Activated B cell treated with CpG ODN at 0.5 μM for 24 hours (primary cell): Measurements from ENCODE around the gene SETD1A. TPM values are rescaled to one million over a fixed set of nuclear protein-coding genes. Genes with fewer than 3 reads are reported as not detected.

Source experiments
- ATAC-seq: fragments of 200-7000 bp; cut with Tn5 transposase; one replicate; pipeline ENCODE4 v1.10.0; 2021; ENCODE audit warnings: low read depth, mild to moderate bottlenecking, moderate library complexity
- CTCF ChIA-PET: fragments of 350-600 bp; sonication (Branson Sonifier 250); formaldehyde crosslinking; loops from one replicate; lab custom pipeline; 2021; ENCODE audit warnings: antibody characterized with exemption; lab: Charles Lee
- POLR2A ChIA-PET: fragments of 350-600 bp; sonication (Branson Sonifier 250); formaldehyde crosslinking; loops from one replicate; lab custom pipeline; 2021; ENCODE audit warnings: antibody characterized with exemption; lab: Charles Lee
- DNase-seq: peaks from one replicate; pipeline ENCODE4 v3.0.0; 2022
- H3K27ac Mint-ChIP-seq: one replicate; pipeline ENCODE4 v1.8.0; 2020; ENCODE audit warnings: mixed read lengths
- H3K27me3 Mint-ChIP-seq: one replicate; pipeline ENCODE4 v1.8.0; 2021; ENCODE audit warnings: mixed read lengths
- H3K36me3 Mint-ChIP-seq: one replicate; pipeline ENCODE4 v1.8.0; 2021; ENCODE audit warnings: low read depth, mixed read lengths
- H3K4me1 Mint-ChIP-seq: one replicate; pipeline ENCODE4 v1.8.0; 2021; ENCODE audit warnings: mixed read lengths
- H3K4me3 Mint-ChIP-seq: one replicate; pipeline ENCODE4 v1.8.0; 2020; ENCODE audit warnings: mild to moderate bottlenecking, mixed read lengths
- H3K9me3 Mint-ChIP-seq: one replicate; pipeline ENCODE4 v1.8.0; 2020; ENCODE audit warnings: mixed read lengths
- CTCF ChIP-seq: fragments of 200-600 bp; IDR thresholded peaks from one replicate; pipeline ENCODE4 v1.8.0; 2022; ENCODE audit warnings: antibody characterized with exemption, mild to moderate bottlenecking
- intact Hi-C: fragments of 100-400 bp; cut with micrococcal nuclease; formaldehyde crosslinking; loops from one replicate; pipeline ENCODE4 v1.15.1; 2024
- total RNA-seq: library from RNA; stranded (reverse); gene quantifications from 2 replicates; pipeline ENCODE4 v1.2.3, GENCODE V29; 2022

Gene SETD1A
- total RNA-seq, 1 donor from 2014 or later = 32.8 TPM

- H3K27ac Mint-ChIP-seq = no peak overlapping the region
- ATAC-seq = no peak
- intact Hi-C loops = no loop called here
These were observed 28.8 kb downstream of the SETD1A start for GRCh38 chr16:30986129-30986991.

DNA sequence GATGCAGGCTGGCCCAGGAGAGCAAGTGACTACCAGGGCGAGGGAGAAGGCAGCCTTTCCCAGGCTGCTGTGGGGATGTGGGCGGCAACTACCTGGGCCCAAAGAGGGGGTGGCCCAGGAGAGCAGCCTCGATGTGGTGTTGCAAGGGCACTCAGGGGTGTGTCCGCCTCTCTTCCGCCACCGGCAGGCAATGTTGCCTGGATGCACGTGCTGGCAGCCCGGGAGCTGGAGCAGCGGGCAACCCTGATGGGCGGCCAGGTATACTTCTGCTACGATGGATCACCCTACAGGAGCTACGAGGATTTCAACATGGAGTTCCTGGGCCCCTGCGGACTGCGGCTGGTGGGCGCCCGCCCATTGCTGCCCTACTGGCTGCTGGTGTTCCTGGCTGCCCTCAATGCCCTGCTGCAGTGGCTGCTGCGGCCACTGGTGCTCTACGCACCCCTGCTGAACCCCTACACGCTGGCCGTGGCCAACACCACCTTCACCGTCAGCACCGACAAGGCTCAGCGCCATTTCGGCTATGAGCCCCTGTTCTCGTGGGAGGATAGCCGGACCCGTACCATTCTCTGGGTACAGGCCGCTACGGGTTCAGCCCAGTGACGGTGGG, 30.1 kb downstream of the SETD1A start:
- Mint-ChIP-seq H3K9me3 (no peaks in the 10 kb centered on the region), H3K4me1 (no peaks in the 10 kb centered on the region), H3K4me3 (no peak overlapping the region), H3K36me3 (peaks cover 19% of the 10 kb centered on the region), H3K27me3 (no peaks in the 10 kb centered on the region), H3K27ac (no peak overlapping the region)
- CTCF ChIA-PET = no interaction called here
- POLR2A ChIA-PET = no interaction called here
- intact Hi-C loops = no loop called here
- DNase-seq (no peak), ATAC-seq (no peak)
- TF ChIP-seq CTCF = no peak

More at GRCh38 chr16:30986129-30986991, 28.8 kb downstream of the SETD1A start:
- ChIA-PET CTCF (interaction anchor here (1.0 to 4.6 kb wide), 6 partner anchors 9 to 882 kb away, joined by 3 to 36 read pairs (median 16); partner anchors contain the start of gene ZNF843), POLR2A (interaction anchor here (0.6 to 2.1 kb wide), 6 partner anchors 11 to 359 kb away, joined by 3 to 5 read pairs (median 4); partner anchors contain the start of genes FUS and PYDC1)
- peaks cover 31% of the 10 kb centered on the region for H3K36me3 Mint-ChIP-seq
- H3K9me3 Mint-ChIP-seq = no peaks in the 10 kb centered on the region
- H3K4me3 Mint-ChIP-seq = no peak overlapping the region
- no peak for TF ChIP-seq CTCF
- DNase-seq = no peak
- no peaks in the 10 kb centered on the region for H3K27me3 Mint-ChIP-seq
- H3K4me1 Mint-ChIP-seq = no peaks in the 10 kb centered on the region

DNA sequence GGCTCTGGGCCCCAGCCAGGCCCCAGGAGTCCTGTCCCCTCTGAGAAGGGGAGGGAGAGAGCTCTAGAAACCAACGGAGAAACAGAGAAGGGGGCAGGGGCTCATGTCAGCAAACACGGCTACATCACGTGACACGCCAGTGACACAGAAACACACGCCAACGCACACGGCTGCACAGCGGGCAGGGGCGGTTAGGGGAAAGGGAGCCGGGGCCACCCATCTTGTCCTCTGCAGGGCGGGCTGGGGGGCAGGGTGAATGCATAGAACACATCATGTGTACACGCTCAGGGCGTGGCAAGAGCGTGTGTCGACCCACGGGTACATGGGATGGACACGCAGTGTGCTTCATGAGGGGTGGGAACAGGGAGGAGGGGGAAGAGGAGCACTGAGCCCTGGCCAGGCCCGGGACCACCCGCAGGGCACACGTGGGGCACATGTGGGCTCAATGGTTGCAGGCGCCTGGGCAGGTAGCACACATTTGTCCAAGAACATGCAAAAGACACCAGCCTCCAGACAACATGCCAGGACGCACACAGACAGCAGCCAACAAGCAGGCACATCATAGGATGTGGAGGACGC, 32.0 kb downstream of the SETD1A start:
- peaks cover 1% of the 10 kb centered on the region for H3K36me3 Mint-ChIP-seq
- intact Hi-C loops = no loop called here
- ChIA-PET POLR2A (no interaction called here), CTCF (no interaction called here)
- peaks cover 1% of the 10 kb centered on the region for H3K4me1 Mint-ChIP-seq
- H3K9me3 Mint-ChIP-seq = no peaks in the 10 kb centered on the region
- H3K4me3 Mint-ChIP-seq = no peak overlapping the region
- H3K27me3 Mint-ChIP-seq = no peaks in the 10 kb centered on the region
- no peak for DNase-seq
- no peak overlapping the region for H3K27ac Mint-ChIP-seq
- no peak for TF ChIP-seq CTCF
- no peak for ATAC-seq

GRCh38 chr16:30990105-30990504, 32.6 kb downstream of the SETD1A start:
- POLR2A ChIA-PET = no interaction called here
- Mint-ChIP-seq H3K27ac (no peak overlapping the region), H3K4me3 (no peak overlapping the region), H3K36me3 (peaks cover 1% of the 10 kb centered on the region), H3K9me3 (no peaks in the 10 kb centered on the region), H3K4me1 (peaks cover 3% of the 10 kb centered on the region), H3K27me3 (no peaks in the 10 kb centered on the region)
- no peak for ATAC-seq
- DNase-seq = no peak
- CTCF ChIA-PET = no interaction called here
- intact Hi-C loops = no loop called here
- TF ChIP-seq CTCF = no peak

DNA sequence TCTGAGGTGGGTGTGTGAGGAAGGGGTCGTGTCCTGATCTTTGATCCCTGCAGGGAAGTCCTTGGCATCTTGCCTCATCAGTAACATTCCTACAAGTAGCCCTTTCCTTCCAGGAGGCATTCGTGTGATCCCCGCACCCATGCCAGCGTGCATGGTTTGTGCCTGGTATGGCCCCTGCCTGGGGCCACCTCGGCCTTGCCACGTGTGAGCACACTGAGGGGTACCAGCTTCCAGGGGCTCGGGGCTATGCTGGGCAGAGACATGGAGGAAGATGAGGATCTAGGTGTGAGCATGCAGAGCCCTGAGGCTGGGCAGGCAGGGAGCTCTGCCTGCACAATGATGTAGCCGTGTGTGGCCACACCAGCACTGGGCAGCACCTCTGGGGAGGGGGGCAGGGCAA, 33.5 kb downstream of the SETD1A start:
- ChIA-PET POLR2A (no interaction called here), CTCF (no interaction called here)
- ATAC-seq = no peak
- Mint-ChIP-seq H3K36me3 (no peaks in the 10 kb centered on the region), H3K9me3 (no peaks in the 10 kb centered on the region), H3K27ac (no peak overlapping the region), H3K27me3 (no peaks in the 10 kb centered on the region), H3K4me1 (peaks cover 3% of the 10 kb centered on the region), H3K4me3 (no peak overlapping the region)
- intact Hi-C loops = no loop called here
- DNase-seq = no peak
- no peak for TF ChIP-seq CTCF
